ENCODE data around the gene SORCS2. TPM values are rescaled to one million over a fixed set of nuclear protein-coding genes. Genes with fewer than 3 reads are reported as not detected.

SORCS2 gene
- total RNA-seq, 1 donor from 2014 or later = 3.1 TPM

DNA sequence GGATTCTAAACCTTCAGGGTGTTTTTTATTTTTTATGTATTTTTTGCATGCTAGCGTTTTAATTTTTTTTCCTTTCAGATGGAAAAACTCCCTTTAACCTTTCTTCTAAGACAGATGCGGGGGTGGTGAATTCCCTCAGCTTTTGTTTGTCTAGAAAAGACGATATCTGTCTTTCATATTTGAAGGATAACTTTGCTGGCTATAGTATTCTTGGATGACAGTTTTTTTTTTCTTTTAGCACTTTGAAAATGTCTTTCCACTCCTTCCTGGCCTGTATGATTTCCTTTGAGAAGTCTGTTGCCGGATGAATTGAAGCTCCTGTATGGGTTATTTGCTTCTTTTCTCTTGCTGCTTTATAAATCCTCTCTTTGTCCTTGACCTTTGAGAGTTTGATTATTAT is 215.8 kb downstream of the SORCS2 start:
- H3K4me1 ChIP-seq (ENCODE audit: control insufficient read depth in 3 of 3, insufficient read depth in 3 of 3, low read length in 3 of 3) = no peaks in the 10 kb centered on the region
- H3K27ac ChIP-seq (ENCODE audit: low read depth, low read length) = no peak overlapping the region
- peaks cover 0 to 3% (median 2%) of the 10 kb centered on the region in 3 donors for H3K9me3 ChIP-seq (ENCODE audit: control insufficient read depth in 3 of 3, low read length in 3 of 3)
- H3K36me3 ChIP-seq (ENCODE audit: control insufficient read depth in 3 of 3, insufficient read depth in 3 of 3, low read length in 3 of 3) = no peaks in the 10 kb centered on the region
- H3K9ac ChIP-seq (ENCODE audit: low read depth in 1 of 3, low read length in 3 of 3) = no peak overlapping the region
- H3K4me3 ChIP-seq (ENCODE audit: low read length in 3 of 3) = no peak overlapping the region
- H3K27me3 ChIP-seq (ENCODE audit: control insufficient read depth in 3 of 3, insufficient read depth in 3 of 3, low read length in 3 of 3) = peaks cover 6 to 15% (median 12%) of the 10 kb centered on the region in 3 donors

DNA sequence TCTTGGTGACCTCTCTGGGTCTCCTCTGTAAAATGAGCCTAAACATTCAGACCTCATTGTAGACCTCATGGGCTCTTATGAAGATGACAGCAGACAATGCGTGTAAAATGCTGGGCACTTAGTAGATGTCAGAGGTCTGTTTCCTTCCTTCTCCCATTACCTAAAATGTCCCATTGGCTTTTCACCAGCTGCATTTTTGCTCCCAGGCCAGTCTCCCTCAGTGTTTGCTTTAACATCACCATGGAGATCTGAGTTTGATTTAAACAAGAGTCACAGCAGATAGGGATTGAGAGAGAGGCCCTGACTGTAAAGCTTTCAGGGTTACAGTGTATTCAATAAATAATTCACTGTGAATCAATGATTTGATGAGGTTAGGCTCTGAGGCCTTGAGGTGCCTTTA is 218.1 kb downstream of the SORCS2 start:
- Histone ChIP-seq H3K9ac (ENCODE audit: low read depth in 1 of 3, low read length in 3 of 3) (no peak overlapping the region), H3K4me3 (ENCODE audit: low read length in 3 of 3) (no peak overlapping the region), H3K27me3 (ENCODE audit: control insufficient read depth in 3 of 3, insufficient read depth in 3 of 3, low read length in 3 of 3) (peaks cover 9 to 24% (median 12%) of the 10 kb centered on the region in 3 donors), H3K36me3 (ENCODE audit: control insufficient read depth in 3 of 3, insufficient read depth in 3 of 3, low read length in 3 of 3) (no peaks in the 10 kb centered on the region), H3K9me3 (ENCODE audit: control insufficient read depth in 3 of 3, low read length in 3 of 3) (peaks cover 0 to 3% (median 0%) of the 10 kb centered on the region in 3 donors), H3K27ac (ENCODE audit: low read depth, low read length) (no peak overlapping the region), H3K4me1 (ENCODE audit: control insufficient read depth in 3 of 3, insufficient read depth in 3 of 3, low read length in 3 of 3) (no peaks in the 10 kb centered on the region)

DNA sequence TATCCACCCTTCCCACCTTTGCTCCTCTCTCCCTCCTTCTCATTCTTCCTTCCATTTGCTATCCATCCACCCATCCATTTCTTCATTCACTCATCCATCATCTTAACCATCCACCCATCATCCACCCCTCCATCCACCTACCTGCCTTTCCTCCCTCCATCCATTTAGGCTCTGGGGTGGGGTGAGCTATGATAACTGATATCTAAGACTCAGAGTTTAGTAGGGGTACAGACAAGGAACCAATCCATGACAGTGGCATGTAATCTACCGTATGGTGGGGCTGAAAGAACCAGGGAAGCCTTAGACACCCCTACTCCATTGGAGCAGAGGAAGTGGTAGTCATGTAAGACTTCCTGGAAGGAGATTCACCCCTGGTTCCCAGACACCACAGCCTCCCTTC is 219.2 kb downstream of the SORCS2 start:
- no peak overlapping the region for H3K9ac ChIP-seq (ENCODE audit: low read depth in 1 of 3, low read length in 3 of 3)
- peaks cover 0 to 3% (median 0%) of the 10 kb centered on the region in 3 donors for H3K9me3 ChIP-seq (ENCODE audit: control insufficient read depth in 3 of 3, low read length in 3 of 3)
- no peaks in the 10 kb centered on the region for H3K4me1 ChIP-seq (ENCODE audit: control insufficient read depth in 3 of 3, insufficient read depth in 3 of 3, low read length in 3 of 3)
- H3K27me3 ChIP-seq (ENCODE audit: control insufficient read depth in 3 of 3, insufficient read depth in 3 of 3, low read length in 3 of 3) = peaks cover 9 to 24% (median 12%) of the 10 kb centered on the region in 3 donors
- no peak overlapping the region for H3K4me3 ChIP-seq (ENCODE audit: low read length in 3 of 3)
- H3K36me3 ChIP-seq (ENCODE audit: control insufficient read depth in 3 of 3, insufficient read depth in 3 of 3, low read length in 3 of 3) = no peaks in the 10 kb centered on the region
- no peak overlapping the region for H3K27ac ChIP-seq (ENCODE audit: low read depth, low read length)

DNA sequence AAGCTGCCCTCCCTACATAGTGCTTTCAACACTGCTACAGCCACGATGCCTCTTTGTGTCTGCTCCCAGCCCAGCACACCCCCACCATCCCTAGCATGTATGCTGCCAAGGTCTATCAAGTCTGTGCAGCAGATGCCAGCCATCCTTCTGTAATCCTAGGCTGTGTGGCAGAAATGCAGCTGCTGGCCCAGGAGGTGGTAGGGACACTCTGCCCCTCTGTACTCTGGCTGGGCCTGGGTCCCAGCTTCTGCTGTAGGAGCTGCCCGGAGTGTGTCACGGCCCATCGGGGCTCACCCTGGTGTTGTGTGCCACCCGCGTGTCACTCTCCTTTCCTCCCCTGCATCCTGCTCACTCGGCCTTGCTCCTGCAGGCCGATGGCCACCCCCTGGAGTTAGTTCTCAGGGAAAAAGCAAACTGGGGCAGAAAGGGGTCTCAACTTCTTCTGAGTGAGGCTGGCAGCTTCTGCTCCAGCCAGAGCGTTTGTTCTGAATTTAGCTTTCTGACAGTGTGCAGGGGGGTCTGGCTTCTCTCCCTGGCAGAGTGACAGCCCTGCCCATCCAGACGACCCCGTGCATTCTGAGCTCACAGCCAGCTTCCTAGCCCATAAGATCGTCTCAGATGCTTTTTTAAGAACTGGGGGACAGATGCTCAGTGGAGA is 219.7 kb downstream of the SORCS2 start:
- peaks cover 9 to 24% (median 12%) of the 10 kb centered on the region in 3 donors for H3K27me3 ChIP-seq (ENCODE audit: control insufficient read depth in 3 of 3, insufficient read depth in 3 of 3, low read length in 3 of 3)
- H3K9me3 ChIP-seq (ENCODE audit: control insufficient read depth in 3 of 3, low read length in 3 of 3) = peaks cover 0 to 3% (median 0%) of the 10 kb centered on the region in 3 donors
- no peaks in the 10 kb centered on the region for H3K4me1 ChIP-seq (ENCODE audit: control insufficient read depth in 3 of 3, insufficient read depth in 3 of 3, low read length in 3 of 3)
- H3K9ac ChIP-seq (ENCODE audit: low read depth in 1 of 3, low read length in 3 of 3) = no peak overlapping the region
- H3K27ac ChIP-seq (ENCODE audit: low read depth, low read length) = no peak overlapping the region
- no peak overlapping the region for H3K4me3 ChIP-seq (ENCODE audit: low read length in 3 of 3)
- no peaks in the 10 kb centered on the region for H3K36me3 ChIP-seq (ENCODE audit: control insufficient read depth in 3 of 3, insufficient read depth in 3 of 3, low read length in 3 of 3)

DNA sequence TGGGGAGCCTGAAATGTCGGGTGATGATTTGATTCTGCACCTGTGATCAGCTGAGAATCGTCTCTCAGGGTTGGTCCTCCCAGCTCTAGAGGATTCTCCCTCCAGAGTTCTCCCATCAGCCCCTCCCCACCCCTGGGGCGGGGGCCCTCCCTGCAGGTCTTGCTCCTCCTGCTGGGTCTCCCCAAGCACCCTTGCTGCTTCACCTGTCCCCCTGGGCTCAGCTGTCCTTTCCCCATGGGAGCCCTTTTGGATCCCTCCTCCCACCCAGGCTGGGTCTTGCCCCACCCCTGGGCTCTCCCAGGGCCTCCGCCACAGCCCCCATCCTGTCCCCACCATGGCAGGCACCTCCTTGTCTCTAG is 220.2 kb downstream of the SORCS2 start:
- H3K4me3 ChIP-seq (ENCODE audit: low read length in 3 of 3) = no peak overlapping the region
- no peaks in the 10 kb centered on the region for H3K4me1 ChIP-seq (ENCODE audit: control insufficient read depth in 3 of 3, insufficient read depth in 3 of 3, low read length in 3 of 3)
- H3K27me3 ChIP-seq (ENCODE audit: control insufficient read depth in 3 of 3, insufficient read depth in 3 of 3, low read length in 3 of 3) = peaks cover 9 to 24% (median 12%) of the 10 kb centered on the region in 3 donors
- H3K36me3 ChIP-seq (ENCODE audit: control insufficient read depth in 3 of 3, insufficient read depth in 3 of 3, low read length in 3 of 3) = no peaks in the 10 kb centered on the region
- peaks cover 0 to 3% (median 0%) of the 10 kb centered on the region in 3 donors for H3K9me3 ChIP-seq (ENCODE audit: control insufficient read depth in 3 of 3, low read length in 3 of 3)
- no peak overlapping the region for H3K9ac ChIP-seq (ENCODE audit: low read depth in 1 of 3, low read length in 3 of 3)
- no peak overlapping the region for H3K27ac ChIP-seq (ENCODE audit: low read depth, low read length)

DNA sequence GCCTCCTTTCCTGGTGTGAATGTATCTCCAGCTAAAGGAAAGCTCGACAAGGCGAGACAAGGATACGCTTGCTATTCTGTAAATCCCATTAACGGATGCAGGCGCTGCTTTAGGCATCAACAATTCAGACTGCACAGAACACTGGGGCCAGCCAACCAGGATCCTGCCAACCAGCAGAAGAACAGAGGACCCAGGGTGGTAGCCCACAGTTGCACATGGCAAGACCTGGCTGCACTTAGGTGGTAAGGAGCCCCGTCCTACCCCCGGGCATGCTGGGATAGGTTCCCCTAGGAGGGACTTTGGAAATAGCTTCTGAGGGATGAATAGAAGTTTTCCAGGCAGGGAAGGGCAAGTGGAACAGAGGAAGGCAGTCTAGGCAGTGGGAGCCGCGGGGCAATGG is 221.7 kb downstream of the SORCS2 start:
- H3K36me3 ChIP-seq (ENCODE audit: control insufficient read depth in 3 of 3, insufficient read depth in 3 of 3, low read length in 3 of 3) = no peaks in the 10 kb centered on the region
- no peaks in the 10 kb centered on the region for H3K4me1 ChIP-seq (ENCODE audit: control insufficient read depth in 3 of 3, insufficient read depth in 3 of 3, low read length in 3 of 3)
- no peaks in the 10 kb centered on the region for H3K9me3 ChIP-seq (ENCODE audit: control insufficient read depth in 3 of 3, low read length in 3 of 3)
- H3K27me3 ChIP-seq (ENCODE audit: control insufficient read depth in 3 of 3, insufficient read depth in 3 of 3, low read length in 3 of 3) = peaks cover 9 to 29% (median 12%) of the 10 kb centered on the region in 3 donors
- H3K27ac ChIP-seq (ENCODE audit: low read depth, low read length) = no peak overlapping the region
- no peak overlapping the region for H3K4me3 ChIP-seq (ENCODE audit: low read length in 3 of 3)
- no peak overlapping the region for H3K9ac ChIP-seq (ENCODE audit: low read depth in 1 of 3, low read length in 3 of 3)

DNA sequence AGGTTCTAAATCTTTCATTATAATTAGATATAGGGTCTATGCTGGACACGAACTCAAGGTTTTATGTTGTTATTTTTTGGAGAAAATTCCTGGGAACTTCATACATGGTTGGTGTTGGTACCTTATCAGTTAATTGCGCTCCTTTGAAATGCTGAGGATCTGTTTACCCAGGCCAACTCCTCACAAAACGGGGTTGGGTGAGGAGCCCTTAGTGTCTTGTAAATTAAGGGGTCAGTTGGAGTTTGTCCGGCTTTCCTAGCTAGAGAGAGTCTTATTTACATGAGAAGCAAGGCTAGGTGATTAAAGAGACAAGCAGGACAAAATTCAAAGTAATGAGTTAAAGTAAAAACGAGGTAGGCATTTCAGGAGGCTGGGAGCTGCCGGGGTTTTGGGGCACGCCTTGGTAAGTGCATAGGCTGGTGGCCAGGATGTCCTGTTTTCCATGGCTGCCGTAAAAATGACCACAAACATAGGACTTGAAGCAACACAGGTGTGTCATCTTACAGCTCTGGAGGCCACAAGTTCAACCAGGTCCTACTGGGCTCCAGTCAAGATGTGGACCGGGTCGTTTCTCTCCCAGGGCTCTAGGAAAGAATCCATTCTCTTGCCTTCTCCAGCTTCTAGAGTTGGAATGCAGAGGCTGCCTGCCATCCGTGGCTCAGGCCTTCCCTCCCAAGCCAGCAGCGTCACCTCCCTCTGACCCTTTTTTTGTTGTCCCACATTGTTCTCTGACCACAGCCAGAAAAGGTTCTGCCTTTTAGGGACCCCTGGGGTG is 222.6 kb downstream of the SORCS2 start:
- H3K27ac ChIP-seq (ENCODE audit: low read depth, low read length) = no peak overlapping the region
- peaks cover 9 to 32% (median 12%) of the 10 kb centered on the region in 3 donors for H3K27me3 ChIP-seq (ENCODE audit: control insufficient read depth in 3 of 3, insufficient read depth in 3 of 3, low read length in 3 of 3)
- peaks cover 0 to 1% (median 0%) of the 10 kb centered on the region in 3 donors for H3K4me1 ChIP-seq (ENCODE audit: control insufficient read depth in 3 of 3, insufficient read depth in 3 of 3, low read length in 3 of 3)
- H3K4me3 ChIP-seq (ENCODE audit: low read length in 3 of 3) = no peak overlapping the region
- H3K9me3 ChIP-seq (ENCODE audit: control insufficient read depth in 3 of 3, low read length in 3 of 3) = no peaks in the 10 kb centered on the region
- no peak overlapping the region for H3K9ac ChIP-seq (ENCODE audit: low read depth in 1 of 3, low read length in 3 of 3)
- H3K36me3 ChIP-seq (ENCODE audit: control insufficient read depth in 3 of 3, insufficient read depth in 3 of 3, low read length in 3 of 3) = no peaks in the 10 kb centered on the region

DNA sequence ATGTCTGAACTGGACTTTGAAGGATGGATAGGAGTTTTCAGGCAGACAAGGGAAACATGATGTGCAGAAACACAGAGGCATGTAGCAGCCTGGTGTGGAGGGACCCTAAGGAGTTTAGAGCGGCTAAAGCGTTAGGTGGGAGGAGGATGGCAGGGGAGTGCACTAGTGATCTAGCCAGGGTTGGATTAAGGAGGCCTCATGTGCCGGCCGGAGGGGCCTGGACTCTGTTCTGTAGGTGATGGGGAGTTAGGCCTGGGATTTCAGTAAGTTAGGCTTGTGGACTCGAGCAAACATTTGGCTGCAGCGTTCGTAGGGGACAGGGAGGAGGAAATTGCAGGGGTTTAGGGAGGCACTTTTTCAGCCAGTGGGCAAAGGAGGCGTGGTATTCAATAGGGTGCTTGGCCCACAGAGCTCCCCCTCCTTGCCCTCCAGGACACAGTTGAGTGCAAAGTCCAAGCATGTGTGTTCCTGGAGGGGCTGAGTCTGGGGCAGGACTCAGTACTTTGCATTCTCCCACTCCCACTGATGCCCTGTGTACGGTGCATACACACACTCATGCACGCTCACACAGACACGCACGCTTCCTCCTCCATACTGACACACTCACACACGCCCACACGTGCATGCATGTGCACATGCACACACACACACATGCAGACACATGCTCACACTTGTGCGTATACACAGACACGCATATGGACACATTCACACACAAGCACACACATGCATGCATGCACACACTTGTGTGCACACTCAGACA is 223.8 kb downstream of the SORCS2 start:
- peaks cover 9 to 39% (median 16%) of the 10 kb centered on the region in 3 donors for H3K27me3 ChIP-seq (ENCODE audit: control insufficient read depth in 3 of 3, insufficient read depth in 3 of 3, low read length in 3 of 3)
- H3K27ac ChIP-seq (ENCODE audit: low read depth, low read length) = no peak overlapping the region
- no peaks in the 10 kb centered on the region for H3K9me3 ChIP-seq (ENCODE audit: control insufficient read depth in 3 of 3, low read length in 3 of 3)
- H3K9ac ChIP-seq (ENCODE audit: low read depth in 1 of 3, low read length in 3 of 3) = no peak overlapping the region
- H3K4me3 ChIP-seq (ENCODE audit: low read length in 3 of 3) = no peak overlapping the region
- no peaks in the 10 kb centered on the region for H3K36me3 ChIP-seq (ENCODE audit: control insufficient read depth in 3 of 3, insufficient read depth in 3 of 3, low read length in 3 of 3)
- H3K4me1 ChIP-seq (ENCODE audit: control insufficient read depth in 3 of 3, insufficient read depth in 3 of 3, low read length in 3 of 3) = peaks cover 0 to 10% (median 0%) of the 10 kb centered on the region in 3 donors

DNA sequence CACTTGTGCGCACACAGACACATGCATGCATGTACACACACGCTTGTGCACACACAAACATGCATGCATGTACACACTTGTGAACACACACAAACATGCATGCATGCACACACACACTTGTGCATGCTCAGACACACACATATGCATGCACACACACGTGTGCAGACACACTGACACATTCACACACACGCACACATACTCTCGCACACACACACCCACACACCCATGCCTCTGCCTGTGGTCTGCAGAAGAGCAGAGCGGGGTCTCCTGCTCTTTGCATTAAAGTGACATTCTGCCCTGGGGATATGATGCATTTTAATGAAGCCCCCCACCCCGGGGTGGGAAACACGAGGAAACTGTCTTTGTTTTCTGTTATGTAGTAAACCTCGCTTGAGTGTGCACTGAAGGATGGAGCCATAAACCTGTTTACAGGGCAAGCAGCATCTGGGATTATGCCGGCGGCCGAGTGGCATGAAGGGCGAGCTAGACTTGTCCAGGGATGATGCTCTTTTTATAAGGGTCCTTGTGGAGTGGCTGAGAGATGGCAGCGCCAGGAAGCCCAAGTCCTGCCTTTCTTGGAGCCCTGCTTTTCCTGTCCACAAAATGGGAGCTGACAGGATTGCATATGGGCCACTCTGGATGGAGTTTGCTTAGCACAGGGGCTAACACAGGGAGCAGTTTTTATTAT is 224.6 kb downstream of the SORCS2 start:
- Histone ChIP-seq H3K27me3 (ENCODE audit: control insufficient read depth in 3 of 3, insufficient read depth in 3 of 3, low read length in 3 of 3) (peaks cover 7 to 38% (median 20%) of the 10 kb centered on the region in 3 donors), H3K9me3 (ENCODE audit: control insufficient read depth in 3 of 3, low read length in 3 of 3) (no peaks in the 10 kb centered on the region), H3K9ac (ENCODE audit: low read depth in 1 of 3, low read length in 3 of 3) (no peak overlapping the region), H3K36me3 (ENCODE audit: control insufficient read depth in 3 of 3, insufficient read depth in 3 of 3, low read length in 3 of 3) (no peaks in the 10 kb centered on the region), H3K4me3 (ENCODE audit: low read length in 3 of 3) (no peak overlapping the region), H3K27ac (ENCODE audit: low read depth, low read length) (no peak overlapping the region), H3K4me1 (ENCODE audit: control insufficient read depth in 3 of 3, insufficient read depth in 3 of 3, low read length in 3 of 3) (peaks cover 0 to 10% (median 0%) of the 10 kb centered on the region in 3 donors)

Data from skeletal muscle tissue (tissue), 4 donors.